MCF 10A (cell line): Measurements from ENCODE around the gene FMR1. TPM values are rescaled to one million over a fixed set of nuclear protein-coding genes. Genes with fewer than 3 reads are reported as not detected.

Experiments
- BruUV-seq: library from RNA; stranded (reverse); fragments of 400-500 nt; replicated peaks from 2 replicates; lab custom pipeline; 2021; lab: Mats Ljungman, UMichigan
- CTCF ChIA-PET: fragments of 300-600 bp; sonication (Branson Sonifier 250); formaldehyde crosslinking; extraction: SDS; loops from one replicate; lab custom pipeline; 2021; ENCODE audit warnings: antibody characterized with exemption, inconsistent platforms; lab: Yijun Ruan, JAX
- POLR2A ChIA-PET: fragments of 300-600, 350-650 bp; sonication (Branson Sonifier 250); formaldehyde crosslinking; extraction: SDS; loops from one replicate; lab custom pipeline; 2020; ENCODE audit warnings: antibody characterized with exemption, inconsistent platforms; lab: Yijun Ruan, JAX
- DNase-seq: peaks from one replicate; pipeline ENCODE4 v3.0.0-alpha.2; 2018; ENCODE audit not compliant: unreplicated experiment
- H3K27ac Mint-ChIP-seq: one replicate; pipeline ENCODE4 v1.8.0; 2022; ENCODE audit warnings: mild to moderate bottlenecking, low read depth, mixed read lengths; ENCODE audit not compliant: unreplicated experiment
- H3K27me3 Mint-ChIP-seq: one replicate; pipeline ENCODE4 v1.8.0; 2022; ENCODE audit warnings: mixed read lengths; ENCODE audit not compliant: insufficient read depth, unreplicated experiment
- H3K36me3 Mint-ChIP-seq: one replicate; pipeline ENCODE4 v1.8.0; 2022; ENCODE audit warnings: mild to moderate bottlenecking, moderate library complexity, mixed read lengths; ENCODE audit not compliant: insufficient read depth, unreplicated experiment
- H3K4me1 Mint-ChIP-seq: one replicate; pipeline ENCODE4 v1.8.0; 2022; ENCODE audit warnings: mixed read lengths; ENCODE audit not compliant: insufficient read depth, unreplicated experiment
- H3K4me3 Mint-ChIP-seq: one replicate; pipeline ENCODE4 v1.8.0; 2022; ENCODE audit warnings: mild to moderate bottlenecking, moderate library complexity, mixed read lengths; ENCODE audit not compliant: unreplicated experiment
- H3K9me3 Mint-ChIP-seq: one replicate; pipeline ENCODE4 v1.8.0; 2022; ENCODE audit warnings: mixed read lengths; ENCODE audit not compliant: unreplicated experiment
- intact Hi-C: fragments of 100-400 bp; cut with micrococcal nuclease; formaldehyde crosslinking; loops from 2 replicates; pipeline ENCODE4 v1.14.1; 2022
- total RNA-seq: library from RNA; stranded (reverse); gene quantifications from 2 replicates; pipeline ENCODE4 v1.2.3, GENCODE V29; 2022
- TF ChIP-seq, protein P1 (sequence below): fragments of 200-600 bp; IDR thresholded peaks from one replicate; pipeline ENCODE4 v1.8.0; 2022; ENCODE audit warnings: antibody characterized with exemption, mild to moderate bottlenecking; ENCODE audit not compliant: unreplicated experiment

FMR1 gene
- total RNA-seq, 1 experiment from 2014 or later = 35.3 TPM

GRCh38 chrX:147877726-147878125 lies 34.0 kb upstream of the FMR1 start:
- H3K4me1 Mint-ChIP-seq = no peaks in the 10 kb centered on the region
- H3K9me3 Mint-ChIP-seq = peaks cover 27% of the 10 kb centered on the region
- TF ChIP-seq, protein P1, sequence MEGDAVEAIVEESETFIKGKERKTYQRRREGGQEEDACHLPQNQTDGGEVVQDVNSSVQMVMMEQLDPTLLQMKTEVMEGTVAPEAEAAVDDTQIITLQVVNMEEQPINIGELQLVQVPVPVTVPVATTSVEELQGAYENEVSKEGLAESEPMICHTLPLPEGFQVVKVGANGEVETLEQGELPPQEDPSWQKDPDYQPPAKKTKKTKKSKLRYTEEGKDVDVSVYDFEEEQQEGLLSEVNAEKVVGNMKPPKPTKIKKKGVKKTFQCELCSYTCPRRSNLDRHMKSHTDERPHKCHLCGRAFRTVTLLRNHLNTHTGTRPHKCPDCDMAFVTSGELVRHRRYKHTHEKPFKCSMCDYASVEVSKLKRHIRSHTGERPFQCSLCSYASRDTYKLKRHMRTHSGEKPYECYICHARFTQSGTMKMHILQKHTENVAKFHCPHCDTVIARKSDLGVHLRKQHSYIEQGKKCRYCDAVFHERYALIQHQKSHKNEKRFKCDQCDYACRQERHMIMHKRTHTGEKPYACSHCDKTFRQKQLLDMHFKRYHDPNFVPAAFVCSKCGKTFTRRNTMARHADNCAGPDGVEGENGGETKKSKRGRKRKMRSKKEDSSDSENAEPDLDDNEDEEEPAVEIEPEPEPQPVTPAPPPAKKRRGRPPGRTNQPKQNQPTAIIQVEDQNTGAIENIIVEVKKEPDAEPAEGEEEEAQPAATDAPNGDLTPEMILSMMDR = no peak
- CTCF ChIA-PET = no interaction called here
- intact Hi-C loops = no loop called here
- H3K27me3 Mint-ChIP-seq = no peaks in the 10 kb centered on the region
- no peak overlapping the region for H3K27ac Mint-ChIP-seq
- no peak for DNase-seq
- POLR2A ChIA-PET = no interaction called here
- no peak overlapping the region for H3K4me3 Mint-ChIP-seq
- no peaks in the 10 kb centered on the region for H3K36me3 Mint-ChIP-seq
- BruUV-seq = no TSS peak

DNA sequence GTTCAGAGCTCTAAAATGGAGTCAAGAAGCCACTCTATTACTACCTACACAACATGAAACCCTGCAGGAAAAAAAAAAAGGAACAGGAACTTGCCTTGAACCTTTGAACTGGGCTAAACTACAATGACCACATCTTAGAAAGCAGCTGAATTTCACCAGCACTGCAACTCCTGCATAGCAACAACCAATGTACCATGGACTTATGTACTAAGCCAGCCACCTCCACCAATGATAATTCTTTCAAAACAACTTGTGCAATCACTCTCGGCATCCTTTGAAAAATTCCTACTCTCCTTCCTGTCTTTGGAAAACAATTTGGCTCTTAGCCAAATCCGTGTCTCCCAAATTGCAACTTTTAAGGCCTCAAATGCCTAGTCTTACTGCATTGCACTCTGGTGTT lies 26.8 kb upstream of the FMR1 start:
- Mint-ChIP-seq H3K27me3 (no peaks in the 10 kb centered on the region), H3K27ac (no peak overlapping the region), H3K4me3 (no peak overlapping the region), H3K9me3 (peaks cover 31% of the 10 kb centered on the region), H3K36me3 (no peaks in the 10 kb centered on the region), H3K4me1 (no peaks in the 10 kb centered on the region)
- intact Hi-C loops = no loop called here
- no TSS peak for BruUV-seq
- DNase-seq = peak; percentile 64
- TF ChIP-seq, protein P1 = no peak
- ChIA-PET POLR2A (interaction anchor here (0.7 kb wide), 1 partner anchor 446 kb away, joined by 4 read pairs; no protein-coding TSS in a partner anchor), CTCF (no interaction called here)

DNA sequence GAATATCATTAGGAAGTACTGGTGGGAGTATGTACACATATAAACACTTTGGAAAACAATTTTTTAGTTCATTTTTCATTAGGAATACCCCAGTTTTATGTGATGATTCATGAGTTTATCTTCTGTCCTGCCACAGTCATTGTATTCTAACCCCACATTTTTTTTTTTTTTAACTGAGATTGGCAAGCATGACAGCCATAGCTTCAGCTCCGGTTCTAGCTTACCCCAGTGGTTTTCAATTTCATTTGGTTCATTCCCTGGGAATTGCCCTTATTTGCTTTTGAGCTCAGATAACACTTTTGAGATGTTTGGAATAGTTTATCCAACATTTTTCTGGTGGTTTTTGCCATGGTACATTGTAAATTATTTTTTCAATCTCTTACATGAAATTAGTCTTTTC lies 21.0 kb upstream of the FMR1 start:
- Mint-ChIP-seq H3K27me3 (no peaks in the 10 kb centered on the region), H3K36me3 (no peaks in the 10 kb centered on the region), H3K27ac (no peak overlapping the region), H3K4me1 (no peaks in the 10 kb centered on the region), H3K4me3 (no peak overlapping the region), H3K9me3 (peaks cover 24% of the 10 kb centered on the region)
- CTCF ChIA-PET = interaction anchor here (0.5 kb wide), 1 partner anchor 11 kb away, joined by 3 read pairs; no protein-coding TSS in a partner anchor
- no TSS peak for BruUV-seq
- POLR2A ChIA-PET = no interaction called here
- TF ChIP-seq, protein P1 = no peak
- DNase-seq = no peak
- intact Hi-C loops = no loop called here

DNA sequence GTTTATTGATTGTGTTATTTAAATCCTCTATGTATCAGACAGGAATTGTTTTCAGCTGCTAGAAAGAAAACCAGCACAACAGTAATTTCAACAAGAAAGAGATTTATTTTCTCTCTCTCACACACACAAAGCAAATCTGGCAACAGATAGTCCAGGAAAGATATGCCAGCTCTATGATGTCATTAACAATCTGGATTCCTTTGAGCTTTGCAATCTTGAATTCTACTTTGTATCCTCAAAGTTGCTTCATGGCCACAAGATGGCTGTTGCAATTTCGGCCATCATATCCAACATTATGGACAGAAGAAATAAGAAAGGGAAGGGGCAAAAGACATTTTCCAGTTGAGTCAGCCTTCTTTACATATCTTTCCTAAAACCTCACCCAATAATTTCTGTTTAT lies 19.8 kb upstream of the FMR1 start:
- no TSS peak for BruUV-seq
- DNase-seq = no peak
- Mint-ChIP-seq H3K27ac (no peak overlapping the region), H3K4me1 (no peaks in the 10 kb centered on the region), H3K4me3 (no peak overlapping the region), H3K27me3 (no peaks in the 10 kb centered on the region), H3K36me3 (no peaks in the 10 kb centered on the region), H3K9me3 (peaks cover 17% of the 10 kb centered on the region)
- CTCF ChIA-PET = no interaction called here
- POLR2A ChIA-PET = interaction anchor here (1.1 kb wide), 1 partner anchor 21 kb away, joined by 3 read pairs; no protein-coding TSS in a partner anchor
- TF ChIP-seq, protein P1 = no peak
- intact Hi-C loops = no loop called here
